K562 (cell line): ENCODE results near the gene C1orf94. TPM values are rescaled to one million over a fixed set of nuclear protein-coding genes. Genes with fewer than 3 reads are reported as not detected.

Experiments used
- ATAC-seq: fragments of 200-7000 bp; cut with Tn5 transposase; 3 replicates; pipeline ENCODE4 v1.9.1; 2020; ENCODE audit warnings: moderate library complexity
- BruUV-seq: library from RNA; stranded (reverse); fragments of 400-500 nt; replicated peaks from 2 replicates; lab custom pipeline; 2021; lab: Mats Ljungman, UMichigan
- CTCF ChIA-PET: fragments of 300-600 bp; formaldehyde crosslinking; extraction: SDS; loops from one replicate; lab custom pipeline; 2021; ENCODE audit warnings: low intra/inter-chr PET ratio; lab: Yijun Ruan, JAX
- POLR2A ChIA-PET: fragments of 300-600, 350-650 bp; sonication (Branson Sonifier 250); formaldehyde crosslinking; extraction: SDS; loops from one replicate; lab custom pipeline; 2021; ENCODE audit warnings: antibody characterized with exemption, inconsistent platforms; lab: Yijun Ruan, JAX
- DNase-seq, 4 experiments: peaks; one replicate each; pipeline versions ENCODE4 v3.0.0 to v3.0.0-alpha.2; 2011 to 2018; ENCODE audit warnings: low spot score in 3 of 4, mixed read lengths in 3 of 4; ENCODE audit errors: extremely low read depth in 1 of 4
- FAIRE-seq: peaks from 2 replicates; lab custom pipeline; 2011; peaks lifted over from hg19 to GRCh38; lab: Jason Lieb, UNC
- H2AFZ ChIP-seq: 2 replicates; pipeline ENCODE4 v1.6.0; 2011; ENCODE audit warnings: low read depth, low read length, control low read depth, inconsistent platforms
- H3K27ac ChIP-seq: fragments of 200-600 bp; 3 replicates; pipeline ENCODE4 v1.8.0; 2011; ENCODE audit warnings: low read depth, mild to moderate bottlenecking, control low read depth, inconsistent platforms, low read length, moderate library complexity, mixed read lengths; ENCODE audit errors: extremely low read depth
- H3K27me3 ChIP-seq, 2 experiments: fragments of 300-600 bp in 1 of 2; 2 replicates in 1 of 2; 3 replicates in 1 of 2; pipeline versions ENCODE4 v1.6.0 to v1.8.0; 2011; ENCODE audit warnings: inconsistent platforms in 2 of 2, low read length in 2 of 2, mild to moderate bottlenecking in 1 of 2, mixed read lengths in 1 of 2, moderate library complexity in 1 of 2; ENCODE audit not compliant: control insufficient read depth in 2 of 2, insufficient read depth in 2 of 2
- H3K36me3 ChIP-seq: fragments of 300-600 bp; 3 replicates; pipeline ENCODE4 v1.8.0; 2011; ENCODE audit warnings: mild to moderate bottlenecking, low read length, inconsistent platforms; ENCODE audit not compliant: control insufficient read depth, insufficient read depth
- H3K4me1 ChIP-seq, 2 experiments: fragments of 200-600 bp in 1 of 2; replicated peaks in 1 of 2; 2 replicates in 1 of 2; 3 replicates in 1 of 2; pipeline versions ENCODE4 v1.5.1 to v1.8.0; 2011; ENCODE audit warnings: inconsistent platforms in 2 of 2, low read length in 2 of 2, mild to moderate bottlenecking in 1 of 2, mixed read lengths in 1 of 2, moderate library complexity in 1 of 2; ENCODE audit not compliant: control insufficient read depth in 2 of 2, insufficient read depth in 2 of 2
- H3K4me2 ChIP-seq: 2 replicates; pipeline ENCODE4 v1.6.1; 2011; ENCODE audit warnings: low read length, control low read depth, inconsistent platforms, mixed read lengths; ENCODE audit not compliant: insufficient read depth
- H3K4me3 ChIP-seq: fragments of 200-600 bp; sonication (generic), shearing (Covaris generic); 2 replicates; pipeline ENCODE4 v1.5.1; 2016; ENCODE audit warnings: control low read depth, inconsistent platforms
- H3K79me2 ChIP-seq: fragments of 200-600 bp; 3 replicates; pipeline ENCODE4 v1.8.0; 2011; ENCODE audit warnings: low read length, inconsistent platforms; ENCODE audit not compliant: control insufficient read depth, insufficient read depth
- H3K9ac ChIP-seq, 2 experiments: 2 replicates each; pipeline versions ENCODE4 v1.6.0 to v1.6.1; 2011; ENCODE audit warnings: low read depth in 2 of 2, low read length in 2 of 2, control low read depth in 1 of 2, inconsistent platforms in 1 of 2, mild to moderate bottlenecking in 1 of 2, mixed read lengths in 1 of 2; ENCODE audit not compliant: insufficient read depth in 1 of 2
- H3K9me1 ChIP-seq: one replicate; pipeline ENCODE4 v1.6.0; 2011; ENCODE audit warnings: inconsistent platforms, mild to moderate bottlenecking, low read length, moderate library complexity; ENCODE audit not compliant: control insufficient read depth, insufficient read depth
- H3K9me3 ChIP-seq: replicated peaks from 2 replicates; pipeline ENCODE4 v1.5.1; 2011; ENCODE audit warnings: low read depth, low read length, inconsistent platforms; ENCODE audit not compliant: control insufficient read depth, insufficient read depth
- H4K20me1 ChIP-seq: replicated peaks from 2 replicates; pipeline ENCODE4 v1.6.1; 2011; ENCODE audit warnings: low read length, inconsistent platforms, mixed read lengths; ENCODE audit not compliant: control insufficient read depth, insufficient read depth
- ASH1L ChIP-seq: fragments of 450-650 bp; IDR thresholded peaks from 2 replicates; pipeline ENCODE4 v1.6.1; 2018; ENCODE audit warnings: borderline replicate concordance, mild to moderate bottlenecking, low read depth; ENCODE audit not compliant: partially characterized antibody
- ATF4 ChIP-seq: fragments of 450-650 bp; formaldehyde crosslinking; IDR thresholded peaks from 2 replicates; pipeline ENCODE4 v1.4.0; 2022; ENCODE audit warnings: mild to moderate bottlenecking, moderate library complexity
- CBFA2T3 ChIP-seq: fragments of 450-650 bp; IDR thresholded peaks from 2 replicates; pipeline ENCODE4 v1.6.1; 2017
- CC2D1A ChIP-seq: fragments of 450-650 bp; IDR thresholded peaks from 2 replicates; pipeline ENCODE4 v1.6.1; 2017; ENCODE audit warnings: mild to moderate bottlenecking
- CCAR2 ChIP-seq: fragments of 200-400 bp; formaldehyde crosslinking; IDR thresholded peaks from 2 replicates; pipeline ENCODE4 v1.6.1; 2017; ENCODE audit warnings: mild to moderate bottlenecking, low read depth, low read length
- CHD1 ChIP-seq: fragments of 200-600 bp; sonication (generic); IDR thresholded peaks from one replicate; pipeline ENCODE4 v1.6.1; 2012; ENCODE audit warnings: mild to moderate bottlenecking, moderate library complexity, low read length, inconsistent platforms
- CREM ChIP-seq: IDR thresholded peaks from 2 replicates; pipeline ENCODE4 v1.6.1; 2014; ENCODE audit warnings: antibody characterized with exemption, low read depth
- CXXC5 ChIP-seq: fragments of 250-450 bp; sonication (Bioruptor Pico); IDR thresholded peaks from 2 replicates; pipeline ENCODE4 v1.8.0; 2022; ENCODE audit warnings: inconsistent platforms, mild to moderate bottlenecking, moderate library complexity
- FIP1L1 ChIP-seq: fragments of 200-400 bp; formaldehyde crosslinking; IDR thresholded peaks from 2 replicates; pipeline ENCODE4 v1.6.1; 2018; ENCODE audit warnings: mild to moderate bottlenecking, low read depth, low read length; ENCODE audit not compliant: poor library complexity, severe bottlenecking
- FOXO4 ChIP-seq: fragments of 450-650 bp; formaldehyde crosslinking; IDR thresholded peaks from 2 replicates; pipeline ENCODE4 v1.4.0; 2020; ENCODE audit warnings: mild to moderate bottlenecking, moderate library complexity
- GABPB1 ChIP-seq: sonication (generic); formaldehyde crosslinking; IDR thresholded peaks from 2 replicates; pipeline ENCODE4 v1.8.0; 2022; ENCODE audit warnings: mild to moderate bottlenecking, missing genetic modification reagents
- KLF10 ChIP-seq: fragments of 250-450 bp; sonication (Bioruptor Pico); IDR thresholded peaks from 2 replicates; pipeline ENCODE4 v1.6.1; 2021; ENCODE audit warnings: matching md5 sums
- RFX1 ChIP-seq: fragments of 450-650 bp; IDR thresholded peaks from 2 replicates; pipeline ENCODE4 v1.6.1; 2016; ENCODE audit warnings: mild to moderate bottlenecking, moderate library complexity
- RFX7 ChIP-seq: fragments of 250-450 bp; sonication (Bioruptor Pico); IDR thresholded peaks from 2 replicates; pipeline ENCODE4 v1.5.1; 2021; ENCODE audit warnings: mild to moderate bottlenecking
- SLC30A9 ChIP-seq: fragments of 250-450 bp; sonication (Bioruptor Pico); IDR thresholded peaks from 2 replicates; pipeline ENCODE4 v1.8.0; 2022; ENCODE audit warnings: mild to moderate bottlenecking, moderate library complexity
- SMARCE1 ChIP-seq: fragments of 450-650 bp; IDR thresholded peaks from 2 replicates; pipeline ENCODE4 v1.7.1; 2016; ENCODE audit warnings: mild to moderate bottlenecking
- U2AF2 ChIP-seq: fragments of 200-400 bp; formaldehyde crosslinking; optimal IDR thresholded peaks from 2 replicates; pipeline ENCODE3; 2017; ENCODE audit warnings: low read depth, mild to moderate bottlenecking, low read length
- WGBS: fragments of 100-300 bp; shearing (Covaris generic); methylation state at CpG from one replicate; pipeline ENCODE4 v1.1.6; 2016; ENCODE audit warnings: low coverage, mixed read lengths; ENCODE audit not compliant: insufficient coverage; ENCODE audit errors: missing lambda C conversion rate; 5-methylcytosine and 5-hydroxymethylcytosine counted together
- in situ Hi-C: fragments of 300-500 bp; cut with MboI; formaldehyde crosslinking; loops from 4 replicates; pipeline ENCODE4 v1.15.0; 2018; ENCODE audit warnings: inconsistent platforms, mixed read lengths
- intact Hi-C: fragments of 100-400 bp; cut with micrococcal nuclease; formaldehyde crosslinking; loops from 2 replicates; pipeline ENCODE4 v1.14.2; 2022
- polyA plus RNA-seq, 8 experiments: library from polyadenylated mRNA; depleted of rRNA in 4 of 8; stranded (reverse) in 5 of 8; unstranded in 3 of 8; fragments of >200 nt; fragmentation: Nextera tagmentation in 2 of 8; fragmentation: Illumina TruSeq in 1 of 8; extraction: Ambion mirVana in 2 of 8; extraction: Trizol in 1 of 8; gene quantifications; 2 replicates each; pipeline versions ENCODE4 v1.2.1 to v1.2.3, GENCODE V29; 2011 to 2014; ENCODE audit warnings: inconsistent platforms in 1 of 8, missing spikeins in 1 of 8
- total RNA-seq, 7 experiments: library from RNA; depleted of rRNA in 6 of 7; stranded (reverse); fragments of >200 nt in 6 of 7; fragmentation: Illumina TruSeq in 2 of 7; extraction: Trizol in 2 of 7; gene quantifications; 2 replicates each; pipeline versions ENCODE4 v1.2.1 to v1.2.3, GENCODE V29; 2011 to 2021; ENCODE audit warnings: low replicate concordance in 1 of 7
- TF ChIP-seq, protein P1 (sequence below): fragments of 450-650 bp; conservative IDR thresholded peaks from 2 replicates; pipeline ENCODE4 v1.6.1; 2016; ENCODE audit warnings: missing genetic modification characterization, low read depth, mild to moderate bottlenecking, missing compliant biosample characterization, moderate library complexity

C1orf94 gene
- total and polyA plus RNA-seq, 9 of the 15 experiments (the other 6 are each of a cell fraction or from before 2014, with no cell fraction given): not detected

GRCh38 chr1:34268311-34268954 is 91.7 kb downstream of the C1orf94 start:
- Histone ChIP-seq H2AFZ (no peak overlapping the region), H3K4me1 (no peaks in the 10 kb centered on the region), H3K4me2 (no peak overlapping the region), H3K9me3 (no peaks in the 10 kb centered on the region), H3K27me3 (peaks cover 0 to 7% of the 10 kb centered on the region in 2 experiments; a peak in 2 of 5 replicates), H3K36me3 (no peaks in the 10 kb centered on the region), H3K9ac (no peak overlapping the region), H4K20me1 (no peaks in the 10 kb centered on the region), H3K79me2 (no peaks in the 10 kb centered on the region), H3K27ac (no peak overlapping the region), H3K4me3 (no peak overlapping the region), H3K9me1 (no peaks in the 10 kb centered on the region)
- intact Hi-C loops (no loop called here), in situ Hi-C loops (no loop called here)
- DNase-seq: no peak
- no TSS peak for BruUV-seq
- no peak for ATAC-seq
- ChIA-PET CTCF (no interaction called here), POLR2A (interaction anchor here (0.8 kb wide), 1 partner anchor 111 kb away, joined by 4 read pairs; no protein-coding TSS in a partner anchor)
- 3% methylated on average over 5 of the region's 5 CpGs for WGBS
- no peak for TF ChIP-seq U2AF2
- no peak for TF ChIP-seq RFX7 (CRISPR knock-in tag)
- no peak for TF ChIP-seq SLC30A9 (CRISPR knock-in tag)
- no peak for TF ChIP-seq CBFA2T3
- no peak for TF ChIP-seq FIP1L1
- no peak for TF ChIP-seq RFX1
- TF ChIP-seq, protein P1, sequence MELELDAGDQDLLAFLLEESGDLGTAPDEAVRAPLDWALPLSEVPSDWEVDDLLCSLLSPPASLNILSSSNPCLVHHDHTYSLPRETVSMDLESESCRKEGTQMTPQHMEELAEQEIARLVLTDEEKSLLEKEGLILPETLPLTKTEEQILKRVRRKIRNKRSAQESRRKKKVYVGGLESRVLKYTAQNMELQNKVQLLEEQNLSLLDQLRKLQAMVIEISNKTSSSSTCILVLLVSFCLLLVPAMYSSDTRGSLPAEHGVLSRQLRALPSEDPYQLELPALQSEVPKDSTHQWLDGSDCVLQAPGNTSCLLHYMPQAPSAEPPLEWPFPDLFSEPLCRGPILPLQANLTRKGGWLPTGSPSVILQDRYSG (tag): no peak
- TF ChIP-seq SMARCE1: no peak
- no peak for TF ChIP-seq CCAR2
- TF ChIP-seq CC2D1A: no peak
- no peak for TF ChIP-seq KLF10 (CRISPR knock-in tag)
- no peak for TF ChIP-seq ATF4 (CRISPR knock-in tag)
- TF ChIP-seq ASH1L: no peak
- no peak for TF ChIP-seq CHD1
- TF ChIP-seq FOXO4 (CRISPR knock-in tag): no peak
- no peak for TF ChIP-seq CXXC5 (CRISPR knock-in tag)
- TF ChIP-seq GABPB1 (CRISPR knock-in tag): no peak
- TF ChIP-seq CREM: no peak
- FAIRE-seq: no peak
